GM23338 (cell line): Measurements from ENCODE around the gene MTCL3.

Experiments
- CREB1 ChIP-seq: fragments of 250-450 bp; sonication (Bioruptor Pico); IDR thresholded peaks from 2 replicates; pipeline ENCODE4 v1.5.0; 2020; ENCODE audit warnings: low read depth, mild to moderate bottlenecking, moderate library complexity
- EZH2 ChIP-seq: fragments of 200-600 bp; sonication (generic); IDR thresholded peaks from one replicate; pipeline ENCODE4 v1.8.0; 2017; ENCODE audit warnings: antibody characterized with exemption, mild to moderate bottlenecking, low read depth; ENCODE audit not compliant: unreplicated experiment
- EZH2phosphoT487 ChIP-seq: fragments of 200-600 bp; sonication (generic); IDR thresholded peaks from one replicate; pipeline ENCODE4 v1.8.1; 2018; ENCODE audit warnings: antibody characterized with exemption; ENCODE audit not compliant: unreplicated experiment
- JUNB ChIP-seq: IDR thresholded peaks from one replicate; pipeline ENCODE4 v1.6.1; 2016; ENCODE audit warnings: antibody characterized with exemption; ENCODE audit not compliant: unreplicated experiment
- TF ChIP-seq, protein P1 (sequence below), 2 experiments: fragments of 200-600 bp in 1 of 2; sonication (generic) in 1 of 2; conservative IDR thresholded peaks; 2 replicates each; pipeline versions ENCODE4 v1.5.1 to v1.6.1; 2016 to 2017; ENCODE audit warnings: antibody characterized with exemption in 2 of 2, low read depth in 2 of 2, mild to moderate bottlenecking in 2 of 2, moderate library complexity in 1 of 2
- TF ChIP-seq, protein P2 (sequence below): IDR thresholded peaks from one replicate; pipeline ENCODE4 v1.6.1; 2018; ENCODE audit warnings: antibody characterized with exemption; ENCODE audit not compliant: unreplicated experiment

DNA sequence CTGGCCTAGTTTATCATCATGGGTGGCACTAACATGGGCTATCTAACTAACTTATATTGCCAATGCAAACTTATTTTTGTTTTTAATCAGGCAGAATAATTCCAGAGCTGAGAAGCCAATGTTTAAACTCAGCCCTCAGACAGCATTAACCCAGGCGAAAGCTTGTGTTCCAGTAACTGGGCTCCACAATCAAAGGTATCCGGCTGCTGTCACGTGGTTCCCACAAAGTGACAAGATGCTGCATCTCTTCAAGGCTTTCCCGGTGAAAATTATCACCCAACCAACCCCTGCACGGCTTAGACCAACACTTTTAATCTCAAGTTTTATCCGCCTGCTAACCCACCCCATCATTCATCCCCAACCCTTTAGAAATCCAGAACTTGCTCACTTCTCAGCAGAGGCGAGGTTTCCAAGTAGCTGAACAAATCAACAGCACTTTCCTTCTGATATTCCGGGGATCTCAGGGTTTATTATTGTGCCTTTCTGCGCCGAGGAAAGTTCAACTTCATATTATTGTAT, 885 bp downstream of the MTCL3 start:
- TF ChIP-seq, protein P1, sequence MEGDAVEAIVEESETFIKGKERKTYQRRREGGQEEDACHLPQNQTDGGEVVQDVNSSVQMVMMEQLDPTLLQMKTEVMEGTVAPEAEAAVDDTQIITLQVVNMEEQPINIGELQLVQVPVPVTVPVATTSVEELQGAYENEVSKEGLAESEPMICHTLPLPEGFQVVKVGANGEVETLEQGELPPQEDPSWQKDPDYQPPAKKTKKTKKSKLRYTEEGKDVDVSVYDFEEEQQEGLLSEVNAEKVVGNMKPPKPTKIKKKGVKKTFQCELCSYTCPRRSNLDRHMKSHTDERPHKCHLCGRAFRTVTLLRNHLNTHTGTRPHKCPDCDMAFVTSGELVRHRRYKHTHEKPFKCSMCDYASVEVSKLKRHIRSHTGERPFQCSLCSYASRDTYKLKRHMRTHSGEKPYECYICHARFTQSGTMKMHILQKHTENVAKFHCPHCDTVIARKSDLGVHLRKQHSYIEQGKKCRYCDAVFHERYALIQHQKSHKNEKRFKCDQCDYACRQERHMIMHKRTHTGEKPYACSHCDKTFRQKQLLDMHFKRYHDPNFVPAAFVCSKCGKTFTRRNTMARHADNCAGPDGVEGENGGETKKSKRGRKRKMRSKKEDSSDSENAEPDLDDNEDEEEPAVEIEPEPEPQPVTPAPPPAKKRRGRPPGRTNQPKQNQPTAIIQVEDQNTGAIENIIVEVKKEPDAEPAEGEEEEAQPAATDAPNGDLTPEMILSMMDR (conservative IDR thresholded peaks at IDR 0.05; ENCODE audit: low read depth in 2 of 2): no peak
- TF ChIP-seq EZH2 (no peak), JUNB (no peak), EZH2phosphoT487 (no peak), CREB1 (CRISPR knock-in tag) (no peak)
- TF ChIP-seq, protein P2, sequence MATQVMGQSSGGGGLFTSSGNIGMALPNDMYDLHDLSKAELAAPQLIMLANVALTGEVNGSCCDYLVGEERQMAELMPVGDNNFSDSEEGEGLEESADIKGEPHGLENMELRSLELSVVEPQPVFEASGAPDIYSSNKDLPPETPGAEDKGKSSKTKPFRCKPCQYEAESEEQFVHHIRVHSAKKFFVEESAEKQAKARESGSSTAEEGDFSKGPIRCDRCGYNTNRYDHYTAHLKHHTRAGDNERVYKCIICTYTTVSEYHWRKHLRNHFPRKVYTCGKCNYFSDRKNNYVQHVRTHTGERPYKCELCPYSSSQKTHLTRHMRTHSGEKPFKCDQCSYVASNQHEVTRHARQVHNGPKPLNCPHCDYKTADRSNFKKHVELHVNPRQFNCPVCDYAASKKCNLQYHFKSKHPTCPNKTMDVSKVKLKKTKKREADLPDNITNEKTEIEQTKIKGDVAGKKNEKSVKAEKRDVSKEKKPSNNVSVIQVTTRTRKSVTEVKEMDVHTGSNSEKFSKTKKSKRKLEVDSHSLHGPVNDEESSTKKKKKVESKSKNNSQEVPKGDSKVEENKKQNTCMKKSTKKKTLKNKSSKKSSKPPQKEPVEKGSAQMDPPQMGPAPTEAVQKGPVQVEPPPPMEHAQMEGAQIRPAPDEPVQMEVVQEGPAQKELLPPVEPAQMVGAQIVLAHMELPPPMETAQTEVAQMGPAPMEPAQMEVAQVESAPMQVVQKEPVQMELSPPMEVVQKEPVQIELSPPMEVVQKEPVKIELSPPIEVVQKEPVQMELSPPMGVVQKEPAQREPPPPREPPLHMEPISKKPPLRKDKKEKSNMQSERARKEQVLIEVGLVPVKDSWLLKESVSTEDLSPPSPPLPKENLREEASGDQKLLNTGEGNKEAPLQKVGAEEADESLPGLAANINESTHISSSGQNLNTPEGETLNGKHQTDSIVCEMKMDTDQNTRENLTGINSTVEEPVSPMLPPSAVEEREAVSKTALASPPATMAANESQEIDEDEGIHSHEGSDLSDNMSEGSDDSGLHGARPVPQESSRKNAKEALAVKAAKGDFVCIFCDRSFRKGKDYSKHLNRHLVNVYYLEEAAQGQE: no peak
